ENCODE measurements around the gene MKLN1. TPM values are rescaled to one million over a fixed set of nuclear protein-coding genes. Genes with fewer than 3 reads are reported as not detected.

MKLN1 gene
- total RNA-seq, 2 experiments from 2014 or later, result 35.5 to 41.4 TPM

DNA sequence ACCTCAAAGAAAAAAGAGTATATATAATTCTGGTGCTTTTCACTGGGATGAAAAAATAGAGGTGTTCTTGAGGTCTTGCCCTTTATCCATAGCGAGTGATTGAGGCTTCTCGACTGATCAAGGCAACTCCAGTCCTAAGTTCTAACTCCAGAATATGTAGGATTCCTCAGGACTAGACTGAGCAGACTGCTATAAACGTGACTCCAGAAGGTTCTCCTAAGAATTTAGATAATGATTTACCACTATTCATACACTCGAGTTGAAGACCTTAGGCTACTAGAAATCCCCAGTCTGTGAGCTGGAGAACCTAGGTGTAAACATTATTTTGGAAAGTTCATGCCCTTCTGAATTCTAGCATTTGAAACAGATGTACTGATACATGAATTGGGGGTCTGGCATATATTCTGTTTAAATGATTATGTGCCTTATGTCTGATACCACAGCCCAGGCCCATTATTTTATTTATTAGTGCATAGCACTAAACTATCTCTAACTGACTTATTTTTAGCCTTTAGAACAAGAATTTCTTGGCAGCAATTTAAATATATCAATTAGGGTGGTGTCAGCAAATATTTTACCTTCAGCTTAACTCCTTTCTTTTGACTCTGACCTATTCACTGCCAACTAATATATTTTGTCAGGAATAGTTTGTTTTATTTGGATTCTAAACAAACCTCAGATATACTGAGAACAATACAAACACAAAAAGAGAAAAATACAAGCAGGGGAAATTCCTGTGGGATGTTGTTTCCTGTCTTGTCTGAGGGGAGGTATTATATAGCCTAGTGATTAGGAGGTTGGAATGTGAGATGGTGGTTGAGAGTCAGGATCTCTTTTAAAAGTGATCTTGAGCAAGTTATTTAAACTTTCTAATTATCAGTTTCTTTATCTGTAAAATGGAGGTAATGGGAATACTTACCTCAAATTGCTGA, 153.0 kb downstream of the MKLN1 start:
- no peak overlapping the region for H3K4me3 Mint-ChIP-seq
- no peaks in the 10 kb centered on the region for H3K4me1 Mint-ChIP-seq
- peaks cover 10% of the 10 kb centered on the region for H3K36me3 Mint-ChIP-seq
- no peaks in the 10 kb centered on the region for H3K27me3 Mint-ChIP-seq
- H3K9me3 Mint-ChIP-seq (ENCODE audit: low read depth), result no peaks in the 10 kb centered on the region
- CTCF ChIA-PET, result no interaction called here
- DNase-seq, result no peak
- no peak for ATAC-seq
- H3K27ac Mint-ChIP-seq, result no peak overlapping the region

DNA sequence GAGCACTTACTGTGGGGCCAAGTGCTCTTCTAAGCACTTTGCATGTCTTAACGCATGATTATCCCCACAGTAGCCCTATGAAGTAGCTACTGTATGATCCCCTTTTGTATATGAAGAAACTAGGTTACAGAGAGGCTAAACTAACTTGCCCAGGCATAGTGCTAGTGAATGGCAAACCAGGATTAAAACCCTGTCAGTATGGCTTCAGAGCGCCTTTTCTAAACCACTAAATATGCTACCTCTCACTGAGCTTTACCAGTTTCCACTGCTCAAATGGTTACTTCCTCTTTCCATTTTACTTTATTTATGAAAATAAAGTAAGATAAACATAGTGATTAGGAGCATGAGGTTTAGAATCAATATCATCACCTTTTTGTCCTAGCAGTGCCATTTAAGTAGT, 155.1 kb downstream of the MKLN1 start:
- ATAC-seq (no peak), DNase-seq (no peak)
- H3K9me3 Mint-ChIP-seq (ENCODE audit: low read depth), result no peaks in the 10 kb centered on the region
- CTCF ChIA-PET, result interaction anchor here (1.3 to 1.6 kb wide), 2 partner anchors 10 to 18 kb away, joined by 5 to 7 read pairs; no protein-coding TSS in a partner anchor
- peaks cover 12% of the 10 kb centered on the region for H3K36me3 Mint-ChIP-seq
- H3K27ac Mint-ChIP-seq, result no peak overlapping the region
- no peaks in the 10 kb centered on the region for H3K4me1 Mint-ChIP-seq
- H3K4me3 Mint-ChIP-seq, result no peak overlapping the region
- no peaks in the 10 kb centered on the region for H3K27me3 Mint-ChIP-seq

DNA sequence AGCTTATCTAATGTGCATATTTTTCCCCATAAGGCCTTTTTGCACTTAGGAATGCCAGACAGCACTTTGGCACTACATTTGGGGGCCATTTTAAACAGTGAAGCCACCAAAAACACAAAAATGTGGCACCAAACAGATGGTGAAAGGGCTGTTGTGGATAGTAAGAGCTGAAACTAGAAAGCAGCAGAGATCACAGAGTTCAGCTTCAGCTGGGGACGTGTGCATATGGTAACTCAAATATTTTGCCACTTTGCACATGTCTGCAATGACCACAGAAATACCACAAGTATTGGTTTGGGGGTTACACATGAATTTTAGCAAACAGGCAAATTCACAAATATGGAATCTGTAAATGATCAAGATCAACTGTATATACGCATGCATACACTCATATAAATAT, 155.9 kb downstream of the MKLN1 start:
- H3K4me1 Mint-ChIP-seq, result no peaks in the 10 kb centered on the region
- no peak overlapping the region for H3K27ac Mint-ChIP-seq

DNA sequence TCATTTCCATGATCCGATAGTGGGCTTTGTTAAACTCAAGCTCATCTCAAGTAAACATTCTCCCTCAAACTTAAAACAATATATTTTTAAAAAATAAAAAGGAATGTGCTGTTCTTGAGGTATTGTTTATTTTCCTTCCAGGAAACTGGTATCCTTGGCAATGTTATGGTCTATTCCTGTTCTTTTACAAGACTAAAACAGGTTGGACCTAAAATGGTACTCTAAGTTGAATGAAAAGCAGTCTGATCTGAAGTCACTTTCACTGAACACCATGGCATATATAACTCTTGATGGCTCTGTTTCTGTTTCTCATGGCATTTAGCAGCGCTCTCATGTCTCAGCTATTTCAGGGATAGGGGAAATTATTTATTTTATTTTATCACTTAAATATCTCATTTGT, 158.7 kb downstream of the MKLN1 start:
- Mint-ChIP-seq H3K27ac (no peak overlapping the region), H3K36me3 (peaks cover 9% of the 10 kb centered on the region), H3K27me3 (no peaks in the 10 kb centered on the region), H3K4me1 (no peaks in the 10 kb centered on the region), H3K9me3 (ENCODE audit: low read depth) (no peaks in the 10 kb centered on the region), H3K4me3 (no peak overlapping the region)
- CTCF ChIA-PET, result no interaction called here
- DNase-seq, result no peak
- ATAC-seq, result no peak

More for the DNA sequence above, 155.9 kb downstream of the MKLN1 start:
- Mint-ChIP-seq H3K4me3 (no peak overlapping the region), H3K9me3 (ENCODE audit: low read depth) (no peaks in the 10 kb centered on the region), H3K36me3 (peaks cover 13% of the 10 kb centered on the region), H3K27me3 (no peaks in the 10 kb centered on the region)
- CTCF ChIA-PET, result interaction anchor here (1.6 kb wide), 1 partner anchor 17 kb away, joined by 5 read pairs; no protein-coding TSS in a partner anchor
- DNase-seq (no peak), ATAC-seq (no peak)

DNA sequence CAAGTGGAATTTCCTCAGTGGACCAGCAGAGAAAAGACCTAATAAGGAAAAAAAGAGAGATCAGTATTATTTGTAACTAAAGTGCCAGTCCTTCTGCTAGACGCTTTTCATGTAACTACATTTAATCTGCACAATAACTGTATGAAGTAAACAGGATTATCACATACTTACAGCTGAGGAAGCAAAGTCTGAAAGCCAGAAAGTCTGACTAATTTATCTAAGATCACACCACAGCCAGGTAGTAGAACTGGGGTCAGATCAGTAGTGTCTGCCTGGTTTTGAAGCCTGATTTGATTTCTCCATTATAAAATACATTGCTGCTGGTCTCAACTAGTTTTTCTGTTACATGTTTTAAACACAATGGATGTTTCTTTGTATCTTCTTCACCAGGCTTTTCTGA, 159.5 kb downstream of the MKLN1 start:
- Mint-ChIP-seq H3K36me3 (peaks cover 9% of the 10 kb centered on the region), H3K4me3 (no peak overlapping the region), H3K4me1 (no peaks in the 10 kb centered on the region), H3K9me3 (ENCODE audit: low read depth) (no peaks in the 10 kb centered on the region), H3K27me3 (no peaks in the 10 kb centered on the region), H3K27ac (no peak overlapping the region)
- DNase-seq, result no peak
- CTCF ChIA-PET, result no interaction called here
- no peak for ATAC-seq

DNA sequence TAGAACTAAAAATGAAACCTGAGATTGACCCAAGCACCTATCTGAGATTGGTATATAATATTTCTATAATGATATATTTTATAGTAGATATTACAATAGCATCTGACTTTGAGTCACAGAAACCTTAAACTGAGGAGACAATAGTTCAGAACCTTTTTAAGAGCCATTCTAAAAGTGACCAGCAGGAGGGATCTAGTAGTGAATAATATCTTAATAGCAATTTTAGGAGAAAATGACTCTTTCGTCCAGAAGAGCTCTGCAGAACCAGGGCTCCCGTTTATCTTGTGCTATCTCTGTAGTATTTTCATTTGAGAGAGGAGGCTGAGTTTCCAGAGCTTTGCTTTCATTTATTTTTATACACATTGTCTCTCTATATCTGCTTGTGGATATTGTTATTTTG, 160.7 kb downstream of the MKLN1 start:
- ATAC-seq, result no peak
- no peaks in the 10 kb centered on the region for H3K27me3 Mint-ChIP-seq
- H3K4me3 Mint-ChIP-seq, result no peak overlapping the region
- H3K9me3 Mint-ChIP-seq (ENCODE audit: low read depth), result no peaks in the 10 kb centered on the region
- no peak for DNase-seq
- no peaks in the 10 kb centered on the region for H3K4me1 Mint-ChIP-seq
- H3K36me3 Mint-ChIP-seq, result peaks cover 8% of the 10 kb centered on the region
- no peak overlapping the region for H3K27ac Mint-ChIP-seq
- CTCF ChIA-PET, result no interaction called here

DNA sequence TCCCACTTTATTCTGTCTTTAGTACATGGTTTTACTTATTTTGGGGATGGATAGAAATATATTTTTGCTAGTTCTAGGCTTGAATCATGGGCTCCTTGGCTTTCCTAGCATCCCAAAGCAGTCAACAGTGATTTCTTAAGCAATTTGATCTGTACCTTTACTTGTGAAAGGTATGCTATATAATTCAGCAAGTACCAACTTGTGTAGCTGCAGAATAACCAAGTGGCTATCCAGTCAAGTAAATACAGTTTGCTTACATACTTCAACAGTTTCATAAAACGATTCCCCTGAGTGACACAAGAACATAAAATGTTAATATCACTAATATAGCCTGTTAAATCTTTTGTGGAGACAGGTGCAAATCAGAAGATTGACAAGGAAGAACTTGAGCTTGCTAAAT, 161.5 kb downstream of the MKLN1 start:
- no peaks in the 10 kb centered on the region for H3K9me3 Mint-ChIP-seq (ENCODE audit: low read depth)
- no peaks in the 10 kb centered on the region for H3K4me1 Mint-ChIP-seq
- DNase-seq (no peak), ATAC-seq (no peak)
- no peak overlapping the region for H3K27ac Mint-ChIP-seq
- H3K36me3 Mint-ChIP-seq, result peaks cover 8% of the 10 kb centered on the region
- no peaks in the 10 kb centered on the region for H3K27me3 Mint-ChIP-seq
- CTCF ChIA-PET, result interaction anchor here (1.4 to 1.6 kb wide), 2 partner anchors 19 to 24 kb away, joined by 3 to 4 read pairs; no protein-coding TSS in a partner anchor
- H3K4me3 Mint-ChIP-seq, result no peak overlapping the region

DNA sequence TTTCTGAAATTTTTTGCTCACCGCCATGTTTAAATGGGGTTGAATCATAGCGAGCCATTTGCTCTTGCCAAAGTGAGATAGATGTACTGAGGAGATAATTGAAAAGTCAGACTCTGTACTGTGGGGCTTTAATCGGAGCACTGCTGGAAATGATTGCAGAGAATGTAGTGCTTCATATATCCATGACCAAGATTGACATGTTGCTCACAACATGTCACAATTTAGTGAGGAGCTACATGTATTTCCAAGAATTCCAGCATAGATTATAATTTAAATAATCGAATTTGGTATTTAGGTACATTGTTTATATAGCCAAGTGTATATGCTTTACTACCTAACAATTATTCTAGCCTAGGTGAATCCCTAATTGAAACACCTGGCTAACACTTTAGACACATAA, 162.2 kb downstream of the MKLN1 start:
- H3K4me1 Mint-ChIP-seq, result no peaks in the 10 kb centered on the region
- CTCF ChIA-PET, result interaction anchor here (1.4 to 1.6 kb wide), 2 partner anchors 19 to 23 kb away, joined by 3 to 4 read pairs; no protein-coding TSS in a partner anchor
- ATAC-seq (no peak), DNase-seq (no peak)
- no peaks in the 10 kb centered on the region for H3K9me3 Mint-ChIP-seq (ENCODE audit: low read depth)
- no peaks in the 10 kb centered on the region for H3K27me3 Mint-ChIP-seq
- no peak overlapping the region for H3K4me3 Mint-ChIP-seq
- H3K27ac Mint-ChIP-seq, result no peak overlapping the region
- peaks cover 6% of the 10 kb centered on the region for H3K36me3 Mint-ChIP-seq

DNA sequence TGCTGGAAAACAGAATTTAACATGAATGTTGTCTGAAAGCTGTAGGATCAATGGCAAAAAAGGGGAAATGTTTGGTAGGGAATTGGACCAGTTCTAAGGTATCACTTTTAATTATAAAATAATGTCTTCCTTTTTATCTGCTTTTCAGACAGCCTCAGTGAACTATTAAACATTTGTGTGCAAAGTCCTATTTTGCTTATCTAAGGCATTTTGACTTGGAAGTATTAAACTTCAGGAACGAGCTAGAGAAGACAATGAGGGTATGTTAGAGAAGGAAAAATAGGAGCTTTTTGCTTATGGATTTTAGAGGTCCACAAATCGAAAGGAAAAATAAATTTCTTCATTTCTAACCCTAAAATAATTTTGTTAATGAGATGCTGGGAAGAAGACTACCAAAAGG, 165.4 kb downstream of the MKLN1 start:
- CTCF ChIA-PET, result interaction anchor here (1.0 to 2.7 kb wide), 4 partner anchors 10 to 424 kb away, joined by 4 to 7 read pairs (median 4); no protein-coding TSS in a partner anchor
- no peak for DNase-seq
- Mint-ChIP-seq H3K4me1 (no peaks in the 10 kb centered on the region), H3K27me3 (no peaks in the 10 kb centered on the region), H3K4me3 (no peak overlapping the region), H3K27ac (no peak overlapping the region), H3K9me3 (ENCODE audit: low read depth) (no peaks in the 10 kb centered on the region), H3K36me3 (peaks cover 8% of the 10 kb centered on the region)
- ATAC-seq, result no peak

DNA sequence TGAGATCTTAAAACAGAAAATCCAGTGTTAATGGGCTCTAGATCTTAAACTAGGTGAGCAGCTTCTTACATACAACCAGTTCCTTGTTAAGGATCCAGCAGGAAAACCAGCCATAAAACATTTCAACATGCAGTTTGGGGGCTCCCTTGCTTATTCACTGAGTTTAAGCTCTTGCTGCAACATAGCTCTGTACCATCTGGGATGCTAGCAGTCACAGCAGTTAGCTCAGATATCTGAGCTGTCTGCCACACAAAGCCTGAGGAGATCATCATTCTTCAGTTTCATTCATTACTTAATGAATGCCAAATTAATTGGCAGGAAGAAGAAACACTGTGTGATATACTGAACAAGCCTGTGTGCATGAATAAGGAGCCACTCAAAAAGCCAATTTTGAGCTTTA, 165.9 kb downstream of the MKLN1 start:
- no peak for ATAC-seq
- H3K4me1 Mint-ChIP-seq, result no peaks in the 10 kb centered on the region
- peaks cover 8% of the 10 kb centered on the region for H3K36me3 Mint-ChIP-seq
- no peak for DNase-seq
- no peak overlapping the region for H3K27ac Mint-ChIP-seq
- no peak overlapping the region for H3K4me3 Mint-ChIP-seq
- H3K27me3 Mint-ChIP-seq, result no peaks in the 10 kb centered on the region
- CTCF ChIA-PET, result interaction anchor here (1.0 to 2.7 kb wide), 4 partner anchors 11 to 452 kb away, joined by 3 to 7 read pairs (median 4); no protein-coding TSS in a partner anchor
- no peaks in the 10 kb centered on the region for H3K9me3 Mint-ChIP-seq (ENCODE audit: low read depth)

DNA sequence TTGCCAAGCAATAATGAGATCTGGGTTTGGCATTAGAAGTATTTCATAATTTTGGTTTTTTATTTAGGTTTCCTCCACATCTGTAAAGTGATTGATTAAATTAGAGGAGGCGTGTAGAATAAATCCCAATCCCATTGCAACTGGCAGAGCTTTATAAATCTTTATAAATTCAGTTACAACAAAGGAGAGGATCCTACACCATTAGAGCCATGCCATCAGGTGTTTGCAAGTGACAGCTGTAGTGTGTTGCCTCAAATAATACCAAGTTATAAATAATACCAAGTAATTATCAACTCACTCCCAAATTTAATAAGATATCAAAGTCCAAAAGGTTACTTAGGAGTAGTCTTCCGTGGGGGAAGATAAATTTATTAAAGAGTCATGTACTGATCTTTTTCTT, 166.5 kb downstream of the MKLN1 start:
- CTCF ChIA-PET, result interaction anchor here (1.1 to 2.7 kb wide), 3 partner anchors 11 to 453 kb away, joined by 3 to 7 read pairs (median 4); no protein-coding TSS in a partner anchor
- Mint-ChIP-seq H3K36me3 (peaks cover 8% of the 10 kb centered on the region), H3K27me3 (no peaks in the 10 kb centered on the region), H3K4me3 (no peak overlapping the region), H3K4me1 (no peaks in the 10 kb centered on the region), H3K9me3 (ENCODE audit: low read depth) (no peaks in the 10 kb centered on the region), H3K27ac (no peak overlapping the region)
- ATAC-seq, result no peak
- DNase-seq, result no peak

DNA sequence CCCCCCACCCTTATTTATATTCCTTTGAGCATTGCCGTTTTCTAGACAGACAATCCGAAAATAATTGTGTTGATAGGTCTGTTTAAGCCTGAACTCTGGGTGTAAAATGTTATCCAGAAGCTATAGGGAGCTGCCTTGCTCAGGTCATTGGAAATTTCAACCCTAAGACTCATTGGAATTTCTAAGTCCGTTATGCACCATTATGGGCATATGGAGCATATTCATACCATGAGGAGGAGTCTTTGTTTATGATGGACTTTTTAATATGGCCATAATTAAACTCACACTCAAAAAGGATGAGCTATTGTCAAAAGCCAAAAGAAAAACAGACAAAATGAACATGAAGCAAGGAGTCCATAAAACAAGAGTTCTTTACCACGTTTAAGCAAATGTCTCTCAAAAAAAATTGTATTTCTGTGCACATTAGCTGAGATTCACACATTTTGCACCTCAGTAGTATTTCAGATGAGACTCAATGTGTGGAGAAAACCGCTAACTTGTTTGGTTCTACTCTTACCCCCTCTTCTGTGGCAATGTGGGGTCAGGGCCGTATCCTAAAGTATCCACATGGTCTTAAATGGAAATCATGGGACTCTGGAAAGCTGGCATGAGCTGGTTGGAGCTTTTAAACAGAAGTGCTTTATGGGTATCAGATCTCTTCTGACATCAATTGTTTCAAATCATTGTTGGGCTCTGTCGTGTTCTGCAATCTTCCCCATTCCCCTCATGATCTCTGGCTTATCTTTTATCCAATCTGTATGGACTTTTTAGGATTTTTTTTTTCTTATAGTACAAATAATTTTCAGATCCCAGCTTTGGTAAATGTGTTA, 168.2 kb downstream of the MKLN1 start:
- DNase-seq, result no peak
- Mint-ChIP-seq H3K9me3 (ENCODE audit: low read depth) (no peaks in the 10 kb centered on the region), H3K4me1 (peaks cover 7% of the 10 kb centered on the region), H3K27ac (no peak overlapping the region), H3K36me3 (peaks cover 8% of the 10 kb centered on the region), H3K4me3 (no peak overlapping the region), H3K27me3 (no peaks in the 10 kb centered on the region)
- ATAC-seq, result no peak
- CTCF ChIA-PET, result interaction anchor here (0.6 kb wide), 1 partner anchor 51 kb away, joined by 3 read pairs; no protein-coding TSS in a partner anchor

DNA sequence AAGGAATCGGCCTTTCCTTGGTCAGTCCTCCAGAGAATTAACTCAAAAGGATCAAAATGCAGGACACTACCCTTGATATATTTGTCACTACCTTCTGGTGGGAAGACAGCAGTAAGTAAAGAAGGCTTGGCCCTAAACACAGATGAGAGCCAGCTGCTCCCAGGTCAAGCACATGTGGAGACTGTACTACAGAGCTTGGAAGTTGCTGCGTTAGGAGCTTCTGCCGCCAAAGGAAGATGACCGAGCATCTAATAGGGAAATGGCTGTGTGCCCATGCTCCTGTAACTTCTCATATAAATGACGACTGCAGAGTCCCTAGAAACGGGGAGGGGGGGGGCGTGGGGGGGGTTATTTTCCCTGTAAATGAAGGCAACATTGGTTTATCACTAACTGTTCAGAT, 169.8 kb downstream of the MKLN1 start:
- Mint-ChIP-seq H3K9me3 (ENCODE audit: low read depth) (no peaks in the 10 kb centered on the region), H3K4me3 (no peak overlapping the region), H3K36me3 (peaks cover 8% of the 10 kb centered on the region), H3K27ac (no peak overlapping the region), H3K27me3 (no peaks in the 10 kb centered on the region), H3K4me1 (peaks cover 23% of the 10 kb centered on the region)
- DNase-seq, result no peak
- CTCF ChIA-PET, result interaction anchor here (1.2 kb wide), 1 partner anchor 9 kb away, joined by 3 read pairs; no protein-coding TSS in a partner anchor
- ATAC-seq, result no peak

Measured in activated CD8-positive, alpha-beta memory T cell treated with anti-CD3 and anti-CD28 coated beads, Interleukin-2, amount 10 ng/mL, durations not matched to agents 7 days and 5 days (primary cell).